HG03520 (cell line): ENCODE data around the gene FASN.

Experiments
- ATAC-seq: cut with Tn5 transposase; IDR thresholded peaks from one replicate; pipeline ENCODE4 v1.9.1; 2021; ENCODE audit warnings: mild to moderate bottlenecking, moderate library complexity; ENCODE audit not compliant: unreplicated experiment

The FASN gene

DNA sequence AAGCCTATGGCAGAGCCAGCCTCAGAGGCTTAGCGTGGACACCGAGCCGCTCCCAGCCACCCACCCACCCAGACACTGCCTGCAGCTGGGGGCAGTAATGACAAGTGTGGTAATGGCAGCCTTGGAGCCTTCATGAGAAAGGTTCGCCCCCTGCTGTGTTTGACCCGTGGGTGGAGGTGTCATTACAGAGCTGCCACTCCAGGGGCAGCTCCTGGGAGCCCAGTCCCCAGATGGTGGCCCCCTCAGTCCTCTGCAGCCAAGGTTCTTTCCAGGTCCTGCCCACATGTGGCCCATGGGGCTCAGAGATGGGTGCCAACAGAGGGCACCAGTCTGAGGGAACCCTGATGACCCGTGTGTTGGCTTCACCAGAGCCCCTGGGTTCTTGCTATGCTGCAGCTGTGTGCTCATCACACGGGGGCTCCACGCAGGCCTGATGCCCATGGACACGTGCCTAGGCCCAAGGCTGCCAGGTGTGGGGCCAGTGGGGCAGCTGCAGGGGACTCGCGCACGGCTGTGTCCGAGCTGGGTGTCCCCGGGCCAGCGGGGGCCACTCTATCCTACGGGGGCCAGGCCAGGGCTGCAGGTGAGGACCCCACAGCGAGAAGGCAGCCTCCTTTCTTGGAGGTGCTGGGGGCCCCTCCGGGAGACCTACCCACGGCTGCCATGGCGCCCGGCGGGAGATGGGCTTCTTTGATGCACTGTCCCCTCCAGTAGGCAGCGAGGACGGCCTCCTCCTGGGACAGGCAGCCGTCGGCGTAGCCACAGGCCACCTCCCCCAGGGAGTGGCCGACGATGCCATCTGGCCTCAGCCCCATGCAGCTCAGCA, 8.1 kb downstream of the FASN start:
- no peak for ATAC-seq

DNA sequence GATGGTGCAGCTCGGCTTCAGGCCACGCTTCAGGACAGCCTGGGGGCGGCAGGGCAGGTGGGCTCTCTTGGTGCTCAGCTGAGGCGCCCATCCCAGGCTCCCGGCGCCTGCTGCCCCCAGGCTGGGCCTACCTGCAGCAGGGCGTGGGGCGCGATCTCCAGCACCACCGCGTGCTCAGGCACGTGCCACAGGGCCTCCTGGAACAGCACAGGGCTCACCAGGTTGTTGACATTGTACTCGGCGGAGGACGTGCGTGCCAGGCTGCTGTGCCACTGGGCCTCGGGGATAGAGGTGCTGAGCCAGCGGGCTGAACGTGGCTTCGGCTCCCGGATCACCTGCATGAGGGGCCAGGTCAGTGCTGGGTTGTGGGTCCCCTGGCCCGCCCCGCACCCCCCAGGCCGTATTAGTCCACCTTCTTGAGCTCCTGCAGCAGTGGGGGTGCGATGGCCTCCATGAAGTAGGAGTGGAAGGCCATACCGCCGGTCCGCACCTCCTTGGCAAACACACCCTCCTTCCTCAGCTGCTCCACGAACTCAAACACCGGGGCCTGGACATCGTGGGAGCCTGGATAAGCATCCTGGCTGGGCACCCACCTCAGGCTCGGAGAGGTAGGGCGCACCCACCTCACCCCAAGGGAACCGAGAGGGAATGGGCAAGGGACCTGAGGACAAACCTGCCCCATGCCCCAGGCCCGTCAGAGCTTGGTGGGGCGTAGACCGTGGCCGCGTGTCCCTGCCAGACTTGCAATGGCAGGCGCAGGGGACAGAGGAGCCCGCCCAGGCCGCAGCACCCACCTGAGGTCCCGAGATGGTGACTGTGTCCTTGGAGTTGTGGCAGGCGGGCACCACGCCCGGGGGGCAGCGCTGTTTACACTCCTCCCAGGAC, 9.0 kb downstream of the FASN start:
- no peak for ATAC-seq

GRCh38 chr17:82087961-82088837, 9.8 kb downstream of the FASN start:
- ATAC-seq = no peak

- ATAC-seq = no peak
Measured at GRCh38 chr17:82086941-82087906, 10.8 kb downstream of the FASN start.

DNA sequence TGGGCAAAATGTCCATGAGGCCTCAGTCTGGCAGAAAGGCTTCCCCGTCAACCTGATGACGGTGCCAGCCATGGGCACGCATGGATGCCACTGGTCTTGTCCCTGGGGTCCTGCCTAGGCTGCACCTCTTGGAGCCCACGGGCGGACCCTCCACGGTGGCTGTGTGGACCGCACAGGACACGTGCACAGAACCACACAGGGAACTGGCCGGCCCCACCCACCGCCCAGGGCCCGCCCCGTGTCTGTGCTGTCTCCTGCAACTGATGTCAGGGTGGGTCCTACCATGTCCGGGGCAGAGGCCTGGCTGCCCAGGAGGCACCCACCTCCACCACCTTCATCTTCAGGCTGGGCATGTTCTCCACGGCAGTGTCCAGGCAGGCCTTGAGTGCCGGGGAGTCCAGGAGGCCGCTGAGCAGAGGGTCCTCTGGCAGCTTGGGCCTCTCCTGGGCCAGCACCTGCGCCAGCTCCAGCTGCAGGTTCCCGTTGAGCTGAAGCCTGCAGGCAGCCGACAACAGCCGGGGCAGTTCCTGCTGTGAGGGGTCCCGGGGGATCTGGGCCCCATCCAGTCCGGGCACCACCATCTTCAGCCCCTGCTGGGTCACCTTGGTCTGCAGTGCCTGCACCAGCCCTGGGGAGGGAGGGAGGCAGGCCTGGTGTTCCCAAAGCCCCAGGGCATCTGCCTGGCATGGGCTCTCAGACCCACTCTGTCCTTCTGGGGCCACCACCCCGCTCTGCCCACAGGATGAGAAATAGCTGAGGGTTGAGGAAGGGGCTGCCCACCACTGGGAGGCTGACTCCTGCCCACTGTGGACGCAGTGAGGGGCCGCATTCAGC, 11.9 kb downstream of the FASN start:
- no peak for ATAC-seq

GRCh38 chr17:82085031-82085861, 12.8 kb downstream of the FASN start:
- ATAC-seq = no peak

DNA sequence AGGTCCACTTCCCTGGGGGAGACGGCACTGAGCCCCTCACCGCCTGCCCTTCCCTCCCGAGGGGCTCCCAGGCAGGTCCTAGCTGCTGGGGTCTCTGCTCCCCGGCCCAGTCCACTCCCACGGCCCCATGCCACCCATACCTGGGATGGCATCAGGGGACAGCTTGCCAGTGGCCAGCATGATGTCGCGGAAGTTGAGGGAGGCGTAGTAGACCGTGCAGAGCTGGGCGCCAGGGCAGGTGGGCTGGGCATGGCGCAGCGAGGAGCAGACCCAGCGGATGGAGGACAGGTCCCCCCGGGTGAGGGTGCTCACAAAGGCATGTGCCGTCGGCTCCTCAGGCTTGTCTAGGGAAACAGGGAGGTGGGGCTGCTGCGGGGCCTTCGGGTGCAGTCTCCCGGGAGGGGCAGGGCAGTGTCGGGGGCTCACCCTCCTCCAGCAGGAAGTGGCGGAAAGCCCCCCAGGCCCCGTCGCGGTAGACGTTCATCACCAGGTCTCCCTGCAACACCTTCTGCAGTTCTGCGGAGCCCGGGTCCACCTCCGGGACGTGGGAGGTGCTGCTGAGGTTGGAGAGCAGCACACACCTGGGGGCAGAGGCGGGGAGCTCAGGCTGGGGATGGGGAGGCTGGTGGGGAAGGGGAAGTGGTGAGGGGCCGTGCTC, 13.5 kb downstream of the FASN start:
- ATAC-seq = no peak

DNA sequence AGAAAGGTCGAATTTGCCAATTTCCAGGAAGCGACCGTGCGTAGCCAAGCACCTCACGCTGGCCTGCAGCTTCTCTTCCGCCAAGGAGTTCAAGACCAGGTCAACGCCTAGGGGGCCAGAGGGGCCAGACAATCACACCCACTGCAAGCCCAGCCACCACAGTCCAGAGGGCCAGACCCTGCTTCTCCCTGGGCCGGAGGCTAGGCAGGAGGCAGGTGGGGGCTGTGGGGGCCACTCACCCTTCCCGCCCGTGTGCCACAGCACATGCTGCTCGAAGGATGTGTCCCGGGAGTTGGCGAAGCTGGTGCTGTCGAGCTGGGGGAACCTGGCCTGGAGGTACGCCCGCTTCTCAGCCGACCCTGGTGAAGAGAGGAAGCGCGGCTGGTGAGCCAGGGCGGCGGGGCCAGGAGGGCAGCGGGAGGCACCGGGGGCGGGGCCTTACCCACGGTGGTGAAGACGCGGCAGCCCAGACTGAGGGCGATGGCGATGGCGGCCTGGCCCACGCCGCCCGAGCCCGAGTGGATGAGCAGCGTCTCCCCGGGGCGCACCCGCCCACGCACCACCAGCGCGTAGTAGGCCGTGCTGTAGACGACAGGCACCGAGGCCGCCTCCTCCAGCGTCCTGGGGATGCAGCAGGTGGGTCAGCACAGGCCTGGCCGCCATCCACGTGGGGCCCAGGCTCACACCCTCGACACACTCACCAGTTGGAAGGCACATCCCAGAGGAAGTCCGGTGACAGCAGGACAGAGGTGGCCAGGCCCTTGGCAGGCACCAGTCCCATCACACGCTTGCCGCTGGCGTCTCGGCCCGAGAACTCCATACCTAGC, 14.3 kb downstream of the FASN start:
- no peak for ATAC-seq

- ATAC-seq = no peak
Measured at GRCh38 chr17:82083009-82083408, 15.0 kb downstream of the FASN start.

- no peak for ATAC-seq
Measured at GRCh38 chr17:82082456-82082855, 15.6 kb downstream of the FASN start.

GRCh38 chr17:82081966-82082365, 16.1 kb downstream of the FASN start:
- ATAC-seq = no peak

DNA sequence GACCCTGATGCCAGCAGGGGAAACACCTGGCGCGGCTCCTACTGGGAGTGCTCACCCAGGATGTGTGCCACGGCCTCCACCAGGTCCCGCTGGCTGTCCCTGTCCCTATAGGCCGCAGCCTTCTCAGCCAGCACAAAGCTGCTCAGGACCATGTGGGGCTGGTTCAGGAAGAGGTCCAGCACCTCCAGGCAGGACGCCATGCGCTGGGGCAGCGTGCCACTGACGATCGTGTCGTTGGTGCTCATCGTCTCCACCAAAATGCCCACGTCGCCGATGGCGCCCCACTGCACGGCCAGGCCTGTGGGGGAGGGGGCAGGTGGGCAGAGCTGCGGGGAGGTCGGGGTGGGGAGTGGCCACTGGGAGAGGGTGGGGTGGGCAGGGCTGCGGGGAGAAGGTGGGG, 16.5 kb downstream of the FASN start:
- no peak for ATAC-seq

DNA sequence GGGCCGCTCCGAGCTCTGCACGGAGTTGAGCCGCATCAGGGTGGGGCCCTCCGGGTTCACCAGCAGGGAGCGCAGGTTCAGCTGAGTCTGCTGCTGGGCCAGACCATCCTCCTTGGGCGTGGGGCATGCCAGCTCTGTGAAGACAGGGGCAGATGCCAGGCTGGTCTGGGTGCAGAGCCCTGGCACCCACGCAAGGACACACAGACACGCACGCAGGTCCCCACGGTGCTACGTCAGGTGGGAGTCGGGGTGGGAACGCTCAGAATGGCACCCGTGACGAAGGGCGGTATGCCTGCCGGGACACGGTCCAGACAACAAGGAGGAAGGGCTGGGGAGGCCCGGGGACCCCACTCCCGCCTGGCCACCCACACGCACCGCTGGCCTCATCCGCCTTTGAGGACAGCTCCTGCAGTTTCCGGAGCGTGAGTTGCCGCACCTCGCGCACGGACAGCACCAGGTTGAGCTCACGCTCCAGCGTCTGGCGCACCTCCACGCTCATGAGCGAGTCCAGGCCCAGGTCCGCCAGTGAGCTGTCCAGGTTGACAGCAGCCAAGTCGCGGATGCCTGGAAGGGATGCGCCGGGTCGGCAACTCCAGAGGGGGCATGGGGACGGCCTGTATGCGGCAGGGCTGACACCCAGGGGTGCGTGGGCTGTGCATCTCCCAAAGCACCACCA, 17.1 kb downstream of the FASN start:
- no peak for ATAC-seq

DNA sequence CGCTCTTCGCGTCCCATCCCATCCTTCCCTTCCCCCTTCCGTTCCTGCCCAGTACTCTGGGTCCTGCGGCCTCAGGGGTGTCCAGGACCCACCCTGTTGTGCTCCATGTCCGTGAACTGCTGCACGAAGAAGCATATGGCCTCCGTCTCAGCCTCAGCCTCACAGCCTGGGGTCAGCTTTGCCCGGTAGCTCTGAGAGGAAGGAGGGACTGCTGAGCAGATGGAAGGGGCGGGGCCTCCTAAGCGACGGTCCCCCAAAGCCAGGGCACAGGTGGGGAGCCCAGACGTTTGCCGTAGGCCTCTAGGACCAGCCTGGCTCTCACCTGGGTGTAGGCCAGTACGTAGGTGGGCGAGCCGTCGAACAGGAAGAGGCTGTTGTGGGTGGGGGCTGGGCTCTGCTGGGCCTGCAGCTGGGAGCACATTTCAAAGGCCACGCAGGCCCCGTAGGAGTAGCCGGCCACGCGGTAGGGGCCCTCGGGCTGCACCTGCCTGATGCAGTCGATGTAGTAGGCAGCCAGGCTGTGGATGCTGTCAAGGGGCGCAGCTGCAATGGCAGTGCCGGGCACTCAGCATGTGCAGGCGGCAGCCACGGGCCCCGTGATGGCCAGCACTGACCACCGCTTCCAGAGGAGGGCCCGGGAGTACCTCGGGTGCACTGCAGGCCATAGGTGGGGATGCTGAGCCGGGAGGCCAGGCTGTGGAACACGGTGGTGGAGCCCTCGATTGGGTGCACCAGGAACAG, 17.8 kb downstream of the FASN start:
- ATAC-seq = no peak

DNA sequence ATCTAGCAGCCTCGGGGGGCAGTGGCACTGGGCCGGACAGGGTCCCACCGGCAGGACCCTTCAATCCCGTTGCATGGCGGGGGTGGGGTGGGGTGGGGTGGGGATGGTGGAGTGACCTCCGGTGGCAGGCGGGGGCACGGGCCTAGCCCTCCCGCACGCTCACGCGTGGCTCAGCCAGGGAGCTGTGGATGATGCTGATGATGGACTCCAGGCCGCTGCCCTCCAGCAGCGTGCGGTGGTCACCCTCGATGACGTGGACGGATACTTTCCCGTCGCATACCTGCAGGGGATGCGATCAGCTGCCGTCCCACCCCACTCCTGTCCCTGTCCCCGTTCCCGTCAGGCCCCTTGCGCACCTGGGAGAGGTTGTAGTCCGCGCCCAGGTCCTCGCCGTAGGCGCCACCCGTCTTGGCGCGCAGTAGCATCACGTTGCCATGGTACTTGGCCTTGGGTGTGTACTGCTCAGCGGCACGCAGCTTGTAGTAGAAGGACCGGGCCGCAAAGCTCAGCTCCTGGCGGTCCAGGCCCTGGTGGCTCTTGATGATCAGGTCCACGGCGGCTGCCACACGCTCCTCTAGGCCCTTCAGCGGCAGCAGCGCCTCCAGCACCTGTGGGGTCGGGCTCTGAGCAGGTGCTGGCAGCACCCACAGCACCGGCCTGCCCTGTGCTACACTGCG, 18.9 kb downstream of the FASN start:
- no peak for ATAC-seq
